ENCODE data around the gene IGFBP6. TPM values are rescaled to one million over a fixed set of nuclear protein-coding genes. Genes with fewer than 3 reads are reported as not detected.

Gene IGFBP6
- total RNA-seq, 3 donors from 2014 or later, result 169 to 708 (median 284) TPM

DNA sequence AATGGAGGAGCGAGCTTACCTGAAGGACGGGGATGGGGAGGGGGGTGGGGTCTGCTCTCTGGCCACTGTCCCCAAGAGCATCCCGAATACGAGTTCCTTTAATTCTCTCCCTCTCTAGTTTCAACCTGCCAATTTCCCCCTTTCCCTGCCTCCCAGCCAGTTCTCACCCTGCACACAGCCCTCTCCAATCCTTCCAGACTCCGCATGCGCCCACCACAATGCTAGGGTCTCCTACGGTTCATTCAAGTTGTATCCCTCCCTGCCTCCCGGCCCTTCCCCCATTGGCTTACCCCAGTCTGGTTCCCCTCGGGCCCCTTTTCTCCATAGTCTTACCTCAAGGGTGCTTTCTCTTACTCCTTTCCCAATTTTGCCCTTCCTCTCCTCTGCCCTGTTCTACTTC lies 708 bp upstream of the IGFBP6 start:
- no peak for TF ChIP-seq POLR2A (IDR thresholded peaks at IDR 0.05)
- no peak for TF ChIP-seq POLR2AphosphoS5 (IDR thresholded peaks at IDR 0.05)
- TF ChIP-seq, protein P1, sequence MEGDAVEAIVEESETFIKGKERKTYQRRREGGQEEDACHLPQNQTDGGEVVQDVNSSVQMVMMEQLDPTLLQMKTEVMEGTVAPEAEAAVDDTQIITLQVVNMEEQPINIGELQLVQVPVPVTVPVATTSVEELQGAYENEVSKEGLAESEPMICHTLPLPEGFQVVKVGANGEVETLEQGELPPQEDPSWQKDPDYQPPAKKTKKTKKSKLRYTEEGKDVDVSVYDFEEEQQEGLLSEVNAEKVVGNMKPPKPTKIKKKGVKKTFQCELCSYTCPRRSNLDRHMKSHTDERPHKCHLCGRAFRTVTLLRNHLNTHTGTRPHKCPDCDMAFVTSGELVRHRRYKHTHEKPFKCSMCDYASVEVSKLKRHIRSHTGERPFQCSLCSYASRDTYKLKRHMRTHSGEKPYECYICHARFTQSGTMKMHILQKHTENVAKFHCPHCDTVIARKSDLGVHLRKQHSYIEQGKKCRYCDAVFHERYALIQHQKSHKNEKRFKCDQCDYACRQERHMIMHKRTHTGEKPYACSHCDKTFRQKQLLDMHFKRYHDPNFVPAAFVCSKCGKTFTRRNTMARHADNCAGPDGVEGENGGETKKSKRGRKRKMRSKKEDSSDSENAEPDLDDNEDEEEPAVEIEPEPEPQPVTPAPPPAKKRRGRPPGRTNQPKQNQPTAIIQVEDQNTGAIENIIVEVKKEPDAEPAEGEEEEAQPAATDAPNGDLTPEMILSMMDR (IDR thresholded peaks at IDR 0.05), result no peak
- no peaks in the 10 kb centered on the region for H3K36me3 ChIP-seq
- H3K27me3 ChIP-seq, result no peaks in the 10 kb centered on the region
- peaks cover 0 to 6% of the 10 kb centered on the region in 2 donors for H3K4me1 ChIP-seq
- intact Hi-C loops (cut with DNase I; ENCODE audit: low total_unique reads), result no loop called here
- H3K4me3 ChIP-seq, result peak overlapping the region; percentile 57 to 89 (median 69)
- peak overlapping the region; percentile 83 to 96 for H3K27ac ChIP-seq
- no peaks in the 10 kb centered on the region for H3K9me3 ChIP-seq
- no peak for DNase-seq (ENCODE audit: low spot score in 2 of 2)

DNA sequence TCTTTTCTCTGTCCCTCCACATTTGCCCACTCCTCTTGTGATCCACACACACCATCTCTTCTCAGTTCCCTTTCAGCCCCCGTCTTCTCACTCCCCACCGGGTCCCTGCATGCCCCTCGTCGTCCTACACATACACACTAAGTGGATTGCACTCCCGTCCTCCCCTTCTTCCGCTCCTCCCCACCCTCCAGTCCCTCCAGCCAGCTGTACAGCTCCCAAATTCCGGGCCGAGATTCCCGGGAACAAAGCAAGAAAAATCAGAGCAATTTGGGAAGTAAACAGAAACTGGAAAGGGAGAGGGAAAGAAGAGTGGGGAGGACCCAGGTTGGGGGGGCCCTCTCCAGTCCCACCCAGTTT lies 282 bp upstream of the IGFBP6 start:
- peak overlapping the region; percentile 83 to 96 for H3K27ac ChIP-seq
- no peaks in the 10 kb centered on the region for H3K9me3 ChIP-seq
- no peak for TF ChIP-seq POLR2A (IDR thresholded peaks at IDR 0.05)
- TF ChIP-seq POLR2AphosphoS5 (IDR thresholded peaks at IDR 0.05), result no peak
- TF ChIP-seq, protein P1 (IDR thresholded peaks at IDR 0.05), result no peak
- peaks cover 0 to 6% of the 10 kb centered on the region in 2 donors for H3K4me1 ChIP-seq
- intact Hi-C loops (cut with DNase I; ENCODE audit: low total_unique reads), result no loop called here
- H3K4me3 ChIP-seq, result peak overlapping the region; percentile 57 to 89 (median 69)
- H3K27me3 ChIP-seq, result no peaks in the 10 kb centered on the region
- no peak for DNase-seq (ENCODE audit: low spot score in 2 of 2)
- no peaks in the 10 kb centered on the region for H3K36me3 ChIP-seq

DNA sequence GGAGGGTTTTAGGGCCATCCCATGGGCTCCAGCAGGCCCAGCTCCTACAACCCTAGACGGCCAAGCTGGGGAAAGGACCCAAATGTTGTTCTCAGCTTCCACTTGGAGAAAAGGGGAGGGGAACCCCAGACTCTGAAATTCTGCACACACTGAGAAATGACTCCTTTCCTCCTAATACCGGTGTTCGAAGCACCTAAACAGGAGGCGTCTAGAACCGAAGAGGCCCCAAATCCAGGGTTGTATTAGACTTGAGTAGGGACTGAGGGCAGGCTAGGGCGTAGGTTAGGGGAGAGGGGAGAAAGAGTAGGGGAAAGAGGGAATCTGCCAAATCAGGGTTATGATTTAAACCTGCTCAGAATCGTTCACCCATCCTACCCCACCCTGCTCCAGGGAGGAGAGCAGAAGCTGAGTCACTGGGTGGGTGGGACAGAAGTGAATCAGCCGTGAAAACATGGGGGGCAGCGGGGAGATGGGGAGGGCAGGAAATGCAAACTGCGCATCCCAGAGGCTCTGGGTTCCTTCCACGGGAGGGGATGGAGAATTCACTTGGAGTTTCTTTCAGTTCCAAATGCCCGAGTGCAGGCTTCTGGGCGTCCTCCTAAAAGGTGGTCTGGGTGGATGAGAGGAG lies 1.0 kb downstream of the IGFBP6 start:
- peak overlapping the region; percentile 83 to 96 for H3K27ac ChIP-seq
- no peaks in the 10 kb centered on the region for H3K27me3 ChIP-seq
- TF ChIP-seq POLR2A (IDR thresholded peaks at IDR 0.05), result no peak
- TF ChIP-seq POLR2AphosphoS5 (IDR thresholded peaks at IDR 0.05), result peak in 1 of 3 donors; percentile 21
- TF ChIP-seq, protein P1 (IDR thresholded peaks at IDR 0.05), result no peak
- intact Hi-C loops (cut with DNase I; ENCODE audit: low total_unique reads), result no loop called here
- DNase-seq (ENCODE audit: low spot score in 2 of 2), result no peak
- H3K4me3 ChIP-seq, result peak overlapping the region; percentile 57 to 89 (median 69)
- H3K9me3 ChIP-seq, result no peaks in the 10 kb centered on the region
- H3K4me1 ChIP-seq, result peaks cover 0 to 6% of the 10 kb centered on the region in 2 donors
- H3K36me3 ChIP-seq, result no peaks in the 10 kb centered on the region

DNA sequence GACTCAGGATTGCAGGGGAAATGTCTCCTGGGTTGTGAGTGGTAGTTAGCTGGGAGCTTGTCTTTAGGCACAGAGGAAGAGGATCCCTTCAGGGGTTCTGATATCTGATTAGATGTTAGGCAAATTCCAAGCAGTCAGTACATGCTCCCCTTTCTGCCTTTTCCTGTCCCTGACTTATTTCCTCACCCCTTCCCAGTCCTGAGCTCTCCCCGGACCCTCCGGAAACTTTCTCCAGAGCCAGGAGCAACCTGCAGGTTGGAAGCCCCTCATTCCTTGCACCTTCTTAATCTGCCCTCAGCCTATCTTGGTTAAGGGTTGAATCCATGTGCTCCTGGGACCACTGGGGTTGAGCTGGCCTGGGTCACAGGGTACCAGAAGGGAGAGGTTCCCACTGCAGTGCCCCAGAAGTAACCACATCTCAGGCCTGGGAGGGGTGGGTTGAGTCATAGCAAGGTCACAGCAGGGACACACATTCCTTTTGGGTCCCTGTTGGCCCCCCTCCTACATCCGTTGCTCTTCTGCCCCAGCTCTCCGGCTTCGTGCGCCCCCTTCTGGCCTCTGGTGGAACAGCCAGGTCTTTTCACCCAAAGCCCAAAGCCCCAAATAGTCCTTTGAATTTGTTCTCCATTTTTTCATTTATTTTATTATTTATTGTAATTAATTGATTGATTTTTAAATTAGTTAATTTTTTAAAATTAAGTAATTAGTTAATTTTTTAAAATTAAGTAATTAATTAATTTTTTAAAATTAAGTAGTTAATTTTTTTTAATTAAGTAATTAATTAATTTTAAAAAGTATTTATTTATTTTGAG lies 1.8 kb downstream of the IGFBP6 start:
- no peaks in the 10 kb centered on the region for H3K36me3 ChIP-seq
- H3K27ac ChIP-seq, result peak overlapping the region; percentile 83 to 96
- peak overlapping the region; percentile 57 to 89 (median 69) for H3K4me3 ChIP-seq
- TF ChIP-seq POLR2AphosphoS5 (IDR thresholded peaks at IDR 0.05) (peak; percentile 70 to 91 (median 91)), POLR2A (IDR thresholded peaks at IDR 0.05) (no peak)
- TF ChIP-seq, protein P1 (IDR thresholded peaks at IDR 0.05), result peak; percentile 92 to 99 (median 97)
- no peaks in the 10 kb centered on the region for H3K9me3 ChIP-seq
- no peaks in the 10 kb centered on the region for H3K27me3 ChIP-seq
- intact Hi-C loops (cut with DNase I; ENCODE audit: low total_unique reads), result no loop called here
- peaks cover 0 to 6% of the 10 kb centered on the region in 2 donors for H3K4me1 ChIP-seq
- peak; percentile 87 to 89 for DNase-seq (ENCODE audit: low spot score in 2 of 2)

All from breast epithelium (tissue), 4 donors.